ENCODE data around the gene FILIP1. TPM values are rescaled to one million over a fixed set of nuclear protein-coding genes. Genes with fewer than 3 reads are reported as not detected.

Gene FILIP1
- total RNA-seq, 4 donors from 2014 or later: 36.0 to 57.6 (median 48.0) TPM

GRCh38 chr6:75266716-75267291, 226.8 kb downstream of the FILIP1 start:
- no peaks in the 10 kb centered on the region for H3K27me3 ChIP-seq
- TF ChIP-seq EP300 (IDR thresholded peaks at IDR 0.05) (no peak), POLR2A (IDR thresholded peaks at IDR 0.05) (no peak), CTCF (IDR thresholded peaks at IDR 0.05) (peak; percentile 76 to 89 (median 81)), POLR2AphosphoS5 (IDR thresholded peaks at IDR 0.05) (no peak)
- H3K9me3 ChIP-seq: no peaks in the 10 kb centered on the region
- ATAC-seq: no peak
- peaks cover 3 to 33% (median 9%) of the 10 kb centered on the region in 3 donors for H3K4me1 ChIP-seq
- WGBS, 2 donors (ENCODE audit: low coverage in 1 of 2): 42 to 55% methylated on average over 2 of the region's 2 CpGs
- H3K36me3 ChIP-seq: peaks cover 4 to 32% of the 10 kb centered on the region in 2 donors
- H3K4me3 ChIP-seq: no peak overlapping the region
- no peak overlapping the region for H3K27ac ChIP-seq

GRCh38 chr6:75263401-75263750, 230.2 kb downstream of the FILIP1 start:
- H3K4me1 ChIP-seq: peaks cover 2 to 24% (median 9%) of the 10 kb centered on the region in 3 donors
- TF ChIP-seq EP300 (IDR thresholded peaks at IDR 0.05) (no peak), POLR2AphosphoS5 (IDR thresholded peaks at IDR 0.05) (no peak), CTCF (IDR thresholded peaks at IDR 0.05) (no peak)
- no peak overlapping the region for H3K27ac ChIP-seq
- no peak overlapping the region for H3K4me3 ChIP-seq
- H3K36me3 ChIP-seq: peaks cover 4 to 64% of the 10 kb centered on the region in 2 donors
- no peaks in the 10 kb centered on the region for H3K27me3 ChIP-seq
- no peak for ATAC-seq
- no peaks in the 10 kb centered on the region for H3K9me3 ChIP-seq

- Histone ChIP-seq H3K27me3 (no peaks in the 10 kb centered on the region), H3K27ac (no peak overlapping the region), H3K9me3 (no peaks in the 10 kb centered on the region), H3K4me1 (peaks cover 0 to 19% (median 9%) of the 10 kb centered on the region in 3 donors), H3K36me3 (peaks cover 4 to 69% of the 10 kb centered on the region in 2 donors), H3K4me3 (no peak overlapping the region)
- ATAC-seq: no peak
- no peak for TF ChIP-seq POLR2A (IDR thresholded peaks at IDR 0.05)
- TF ChIP-seq POLR2AphosphoS5 (IDR thresholded peaks at IDR 0.05): no peak
- TF ChIP-seq EP300 (IDR thresholded peaks at IDR 0.05): no peak
- no peak for TF ChIP-seq CTCF (IDR thresholded peaks at IDR 0.05)
- 75 to 79% methylated on average over 2 to 4 of the region's 4 CpGs for WGBS, 2 donors (ENCODE audit: low coverage in 1 of 2)
Observed at GRCh38 chr6:75262716-75263400, 230.7 kb downstream of the FILIP1 start.

- no peak for TF ChIP-seq POLR2A (IDR thresholded peaks at IDR 0.05)
- no peak for TF ChIP-seq CTCF (IDR thresholded peaks at IDR 0.05)
- TF ChIP-seq POLR2AphosphoS5 (IDR thresholded peaks at IDR 0.05): no peak
- no peak for TF ChIP-seq EP300 (IDR thresholded peaks at IDR 0.05)
- no peak overlapping the region for H3K27ac ChIP-seq
- 100% methylated on average over 1 of the region's 1 CpG; no CpG with 5 or more reads in 1 of the 2 donors for WGBS, 2 donors (ENCODE audit: low coverage in 1 of 2)
- H3K36me3 ChIP-seq: peaks cover 4 to 83% of the 10 kb centered on the region in 2 donors
- no peaks in the 10 kb centered on the region for H3K27me3 ChIP-seq
- peaks cover 0 to 3% (median 0%) of the 10 kb centered on the region in 3 donors for H3K4me1 ChIP-seq
- ATAC-seq: no peak
- no peaks in the 10 kb centered on the region for H3K9me3 ChIP-seq
- H3K4me3 ChIP-seq: no peak overlapping the region
Observed at GRCh38 chr6:75261299-75261698, 232.3 kb downstream of the FILIP1 start.
